GM23338 (cell line): Measurements from ENCODE around the gene KRTAP7-1. TPM values are rescaled to one million over a fixed set of nuclear protein-coding genes. Genes with fewer than 3 reads are reported as not detected.

Experiments
- ATAC-seq: fragments of 200-7000 bp; cut with Tn5 transposase; 3 replicates; pipeline ENCODE4 v1.9.1; 2020
- DNase-seq: peaks from one replicate; pipeline ENCODE4 v3.0.0-alpha.2; 2015; ENCODE audit warnings: low spot score
- H2AFZ ChIP-seq: fragments of 200-600 bp; sonication (generic); 2 replicates; pipeline ENCODE4 v1.8.0; 2016; ENCODE audit warnings: antibody characterized with exemption, mild to moderate bottlenecking, moderate library complexity
- H3F3A ChIP-seq: fragments of 200-600 bp; sonication (generic); replicated peaks from 2 replicates; pipeline ENCODE4 v1.8.0; 2017; ENCODE audit warnings: antibody characterized with exemption, mixed run types, low read depth
- H3K27ac ChIP-seq: fragments of 200-600 bp; sonication (generic); 2 replicates; pipeline ENCODE4 v1.6.1; 2016; ENCODE audit warnings: low read depth
- H3K27me3 ChIP-seq: fragments of 200-600 bp; sonication (generic); 2 replicates; pipeline ENCODE4 v1.8.0; 2016; ENCODE audit warnings: mild to moderate bottlenecking, mixed run types, moderate library complexity; ENCODE audit not compliant: insufficient read depth
- H3K36me3 ChIP-seq: fragments of 200-600 bp; sonication (generic); 2 replicates; pipeline ENCODE4 v1.8.0; 2016; ENCODE audit warnings: mild to moderate bottlenecking; ENCODE audit not compliant: insufficient read depth
- H3K4me1 ChIP-seq: fragments of 200-600 bp; sonication (generic); 2 replicates; pipeline ENCODE4 v1.8.0; 2016; ENCODE audit warnings: mild to moderate bottlenecking, moderate library complexity; ENCODE audit not compliant: insufficient read depth
- H3K4me2 ChIP-seq: fragments of 200-600 bp; sonication (generic); 2 replicates; pipeline ENCODE4 v1.7.1; 2017; ENCODE audit warnings: mixed run types
- H3K4me3 ChIP-seq: fragments of 200-600 bp; sonication (generic); 2 replicates; pipeline ENCODE4 v1.6.1; 2016; ENCODE audit warnings: mixed run types
- H3K79me2 ChIP-seq: fragments of 200-600 bp; sonication (generic); replicated peaks from 2 replicates; pipeline ENCODE4 v1.8.0; 2017; ENCODE audit warnings: mild to moderate bottlenecking; ENCODE audit not compliant: insufficient read depth
- H3K9me2 ChIP-seq: fragments of 200-600 bp; sonication (generic); 2 replicates; pipeline ENCODE4 v1.8.0; 2017; ENCODE audit not compliant: insufficient read depth
- H4K20me1 ChIP-seq: fragments of 200-600 bp; sonication (generic); replicated peaks from 2 replicates; pipeline ENCODE4 v1.8.0; 2017; ENCODE audit warnings: mild to moderate bottlenecking; ENCODE audit not compliant: insufficient read depth
- H3K27ac Mint-ChIP-seq: 2 replicates; pipeline ENCODE4 v1.8.0; 2020; ENCODE audit warnings: inconsistent platforms, mild to moderate bottlenecking, moderate library complexity, mixed read lengths
- H3K27me3 Mint-ChIP-seq: 3 replicates; pipeline ENCODE4 v1.8.0; 2022; ENCODE audit warnings: low read depth, mild to moderate bottlenecking, moderate library complexity, mixed read lengths, inconsistent platforms; ENCODE audit not compliant: insufficient read depth, poor library complexity
- H3K36me3 Mint-ChIP-seq: 3 replicates; pipeline ENCODE4 v1.8.0; 2021; ENCODE audit warnings: low read depth, mild to moderate bottlenecking, inconsistent platforms, moderate library complexity, mixed read lengths
- H3K4me1 Mint-ChIP-seq: 3 replicates; pipeline ENCODE4 v1.8.0; 2020; ENCODE audit warnings: mild to moderate bottlenecking, inconsistent platforms, mixed read lengths
- H3K4me3 Mint-ChIP-seq: 3 replicates; pipeline ENCODE4 v1.8.0; 2021; ENCODE audit warnings: moderate library complexity, mild to moderate bottlenecking, inconsistent platforms, mixed read lengths
- H3K9me3 Mint-ChIP-seq: 3 replicates; pipeline ENCODE4 v1.8.0; 2020; ENCODE audit warnings: moderate library complexity, mild to moderate bottlenecking, inconsistent platforms, mixed read lengths
- EZH2 ChIP-seq: fragments of 200-600 bp; sonication (generic); IDR thresholded peaks from one replicate; pipeline ENCODE4 v1.8.0; 2017; ENCODE audit warnings: antibody characterized with exemption, mild to moderate bottlenecking, low read depth; ENCODE audit not compliant: unreplicated experiment
- JUNB ChIP-seq: IDR thresholded peaks from one replicate; pipeline ENCODE4 v1.6.1; 2016; ENCODE audit warnings: antibody characterized with exemption; ENCODE audit not compliant: unreplicated experiment
- POLR2AphosphoS5 ChIP-seq: IDR thresholded peaks from 2 replicates; pipeline ENCODE4 v1.6.1; 2016; ENCODE audit warnings: antibody characterized with exemption, low read depth
- ZNF114 ChIP-seq: fragments of 250-450 bp; sonication (Bioruptor Pico); IDR thresholded peaks from 2 replicates; pipeline ENCODE4 v1.5.0; 2020; ENCODE audit warnings: mild to moderate bottlenecking, moderate library complexity
- ZNF331 ChIP-seq: fragments of 250-450 bp; sonication (Bioruptor Pico); IDR thresholded peaks from 2 replicates; pipeline ENCODE4 v1.5.0; 2020; ENCODE audit warnings: low read depth, mild to moderate bottlenecking, moderate library complexity
- polyA plus RNA-seq: library from polyadenylated mRNA; unstranded; fragments of >200 nt; fragmentation: Nextera tagmentation; extraction: Ambion mirVana; gene quantifications from 2 replicates; pipeline ENCODE4 v1.2.1, GENCODE V29; 2016
- total RNA-seq: library from RNA; depleted of rRNA; stranded (reverse); fragments of >200 nt; shearing (Covaris generic); gene quantifications from 2 replicates; pipeline ENCODE4 v1.2.3, GENCODE V29; 2014
- TF ChIP-seq, protein P1 (sequence below): IDR thresholded peaks from one replicate; pipeline ENCODE4 v1.6.1; 2018; ENCODE audit warnings: antibody characterized with exemption; ENCODE audit not compliant: unreplicated experiment
- TF ChIP-seq, protein P2 (sequence below): fragments of 250-450 bp; sonication (Bioruptor Pico); IDR thresholded peaks from 2 replicates; pipeline ENCODE4 v1.5.0; 2020; ENCODE audit warnings: mild to moderate bottlenecking, moderate library complexity
- TF ChIP-seq, protein P3 (sequence below), 2 experiments: fragments of 200-600 bp in 1 of 2; sonication (generic) in 1 of 2; conservative IDR thresholded peaks; 2 replicates each; pipeline versions ENCODE4 v1.5.1 to v1.6.1; 2016 to 2017; ENCODE audit warnings: antibody characterized with exemption in 2 of 2, low read depth in 2 of 2, mild to moderate bottlenecking in 2 of 2, moderate library complexity in 1 of 2

KRTAP7-1 gene
- total and polyA plus RNA-seq, 2 experiments from 2014 or later = not detected

DNA sequence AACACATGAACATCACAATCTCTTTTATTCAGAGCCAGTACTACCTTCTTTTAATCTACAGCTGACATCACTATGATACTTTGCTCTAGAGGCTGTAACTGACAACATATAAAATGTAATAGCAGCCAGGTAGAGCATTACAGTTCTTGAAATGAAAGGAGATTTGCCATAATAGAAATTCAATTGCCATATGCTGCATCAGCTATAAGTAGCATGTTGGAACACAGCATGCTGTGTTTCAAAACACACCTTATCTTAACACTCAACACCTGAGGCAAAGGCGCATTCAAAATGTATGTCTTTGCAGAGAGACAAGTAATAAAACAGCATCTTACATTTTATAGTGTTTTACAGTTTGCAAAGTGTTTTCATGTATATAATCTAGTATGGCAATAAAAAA lies 50.3 kb downstream of the KRTAP7-1 start:
- Histone ChIP-seq H3K9me2 (no peaks in the 10 kb centered on the region), H3F3A (no peaks in the 10 kb centered on the region), H3K27me3 (no peaks in the 10 kb centered on the region), H3K4me2 (no peak overlapping the region), H4K20me1 (no peaks in the 10 kb centered on the region), H3K36me3 (no peaks in the 10 kb centered on the region), H3K79me2 (no peaks in the 10 kb centered on the region), H3K27ac (no peak overlapping the region), H3K4me3 (no peak overlapping the region), H3K4me1 (no peaks in the 10 kb centered on the region), H2AFZ (peak overlapping the region; percentile 17; the same call in 1 of the 2 replicates)
- ATAC-seq (no peak), DNase-seq (no peak)
- Mint-ChIP-seq H3K9me3 (no peaks in the 10 kb centered on the region), H3K4me1 (no peaks in the 10 kb centered on the region), H3K4me3 (no peak overlapping the region), H3K27me3 (no peaks in the 10 kb centered on the region), H3K36me3 (no peaks in the 10 kb centered on the region), H3K27ac (no peak overlapping the region)
- TF ChIP-seq JUNB (no peak), ZNF114 (CRISPR knock-in tag) (no peak), ZNF331 (no peak), POLR2AphosphoS5 (no peak), EZH2 (no peak)
- TF ChIP-seq, protein P1, sequence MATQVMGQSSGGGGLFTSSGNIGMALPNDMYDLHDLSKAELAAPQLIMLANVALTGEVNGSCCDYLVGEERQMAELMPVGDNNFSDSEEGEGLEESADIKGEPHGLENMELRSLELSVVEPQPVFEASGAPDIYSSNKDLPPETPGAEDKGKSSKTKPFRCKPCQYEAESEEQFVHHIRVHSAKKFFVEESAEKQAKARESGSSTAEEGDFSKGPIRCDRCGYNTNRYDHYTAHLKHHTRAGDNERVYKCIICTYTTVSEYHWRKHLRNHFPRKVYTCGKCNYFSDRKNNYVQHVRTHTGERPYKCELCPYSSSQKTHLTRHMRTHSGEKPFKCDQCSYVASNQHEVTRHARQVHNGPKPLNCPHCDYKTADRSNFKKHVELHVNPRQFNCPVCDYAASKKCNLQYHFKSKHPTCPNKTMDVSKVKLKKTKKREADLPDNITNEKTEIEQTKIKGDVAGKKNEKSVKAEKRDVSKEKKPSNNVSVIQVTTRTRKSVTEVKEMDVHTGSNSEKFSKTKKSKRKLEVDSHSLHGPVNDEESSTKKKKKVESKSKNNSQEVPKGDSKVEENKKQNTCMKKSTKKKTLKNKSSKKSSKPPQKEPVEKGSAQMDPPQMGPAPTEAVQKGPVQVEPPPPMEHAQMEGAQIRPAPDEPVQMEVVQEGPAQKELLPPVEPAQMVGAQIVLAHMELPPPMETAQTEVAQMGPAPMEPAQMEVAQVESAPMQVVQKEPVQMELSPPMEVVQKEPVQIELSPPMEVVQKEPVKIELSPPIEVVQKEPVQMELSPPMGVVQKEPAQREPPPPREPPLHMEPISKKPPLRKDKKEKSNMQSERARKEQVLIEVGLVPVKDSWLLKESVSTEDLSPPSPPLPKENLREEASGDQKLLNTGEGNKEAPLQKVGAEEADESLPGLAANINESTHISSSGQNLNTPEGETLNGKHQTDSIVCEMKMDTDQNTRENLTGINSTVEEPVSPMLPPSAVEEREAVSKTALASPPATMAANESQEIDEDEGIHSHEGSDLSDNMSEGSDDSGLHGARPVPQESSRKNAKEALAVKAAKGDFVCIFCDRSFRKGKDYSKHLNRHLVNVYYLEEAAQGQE = no peak
- TF ChIP-seq, protein P2, sequence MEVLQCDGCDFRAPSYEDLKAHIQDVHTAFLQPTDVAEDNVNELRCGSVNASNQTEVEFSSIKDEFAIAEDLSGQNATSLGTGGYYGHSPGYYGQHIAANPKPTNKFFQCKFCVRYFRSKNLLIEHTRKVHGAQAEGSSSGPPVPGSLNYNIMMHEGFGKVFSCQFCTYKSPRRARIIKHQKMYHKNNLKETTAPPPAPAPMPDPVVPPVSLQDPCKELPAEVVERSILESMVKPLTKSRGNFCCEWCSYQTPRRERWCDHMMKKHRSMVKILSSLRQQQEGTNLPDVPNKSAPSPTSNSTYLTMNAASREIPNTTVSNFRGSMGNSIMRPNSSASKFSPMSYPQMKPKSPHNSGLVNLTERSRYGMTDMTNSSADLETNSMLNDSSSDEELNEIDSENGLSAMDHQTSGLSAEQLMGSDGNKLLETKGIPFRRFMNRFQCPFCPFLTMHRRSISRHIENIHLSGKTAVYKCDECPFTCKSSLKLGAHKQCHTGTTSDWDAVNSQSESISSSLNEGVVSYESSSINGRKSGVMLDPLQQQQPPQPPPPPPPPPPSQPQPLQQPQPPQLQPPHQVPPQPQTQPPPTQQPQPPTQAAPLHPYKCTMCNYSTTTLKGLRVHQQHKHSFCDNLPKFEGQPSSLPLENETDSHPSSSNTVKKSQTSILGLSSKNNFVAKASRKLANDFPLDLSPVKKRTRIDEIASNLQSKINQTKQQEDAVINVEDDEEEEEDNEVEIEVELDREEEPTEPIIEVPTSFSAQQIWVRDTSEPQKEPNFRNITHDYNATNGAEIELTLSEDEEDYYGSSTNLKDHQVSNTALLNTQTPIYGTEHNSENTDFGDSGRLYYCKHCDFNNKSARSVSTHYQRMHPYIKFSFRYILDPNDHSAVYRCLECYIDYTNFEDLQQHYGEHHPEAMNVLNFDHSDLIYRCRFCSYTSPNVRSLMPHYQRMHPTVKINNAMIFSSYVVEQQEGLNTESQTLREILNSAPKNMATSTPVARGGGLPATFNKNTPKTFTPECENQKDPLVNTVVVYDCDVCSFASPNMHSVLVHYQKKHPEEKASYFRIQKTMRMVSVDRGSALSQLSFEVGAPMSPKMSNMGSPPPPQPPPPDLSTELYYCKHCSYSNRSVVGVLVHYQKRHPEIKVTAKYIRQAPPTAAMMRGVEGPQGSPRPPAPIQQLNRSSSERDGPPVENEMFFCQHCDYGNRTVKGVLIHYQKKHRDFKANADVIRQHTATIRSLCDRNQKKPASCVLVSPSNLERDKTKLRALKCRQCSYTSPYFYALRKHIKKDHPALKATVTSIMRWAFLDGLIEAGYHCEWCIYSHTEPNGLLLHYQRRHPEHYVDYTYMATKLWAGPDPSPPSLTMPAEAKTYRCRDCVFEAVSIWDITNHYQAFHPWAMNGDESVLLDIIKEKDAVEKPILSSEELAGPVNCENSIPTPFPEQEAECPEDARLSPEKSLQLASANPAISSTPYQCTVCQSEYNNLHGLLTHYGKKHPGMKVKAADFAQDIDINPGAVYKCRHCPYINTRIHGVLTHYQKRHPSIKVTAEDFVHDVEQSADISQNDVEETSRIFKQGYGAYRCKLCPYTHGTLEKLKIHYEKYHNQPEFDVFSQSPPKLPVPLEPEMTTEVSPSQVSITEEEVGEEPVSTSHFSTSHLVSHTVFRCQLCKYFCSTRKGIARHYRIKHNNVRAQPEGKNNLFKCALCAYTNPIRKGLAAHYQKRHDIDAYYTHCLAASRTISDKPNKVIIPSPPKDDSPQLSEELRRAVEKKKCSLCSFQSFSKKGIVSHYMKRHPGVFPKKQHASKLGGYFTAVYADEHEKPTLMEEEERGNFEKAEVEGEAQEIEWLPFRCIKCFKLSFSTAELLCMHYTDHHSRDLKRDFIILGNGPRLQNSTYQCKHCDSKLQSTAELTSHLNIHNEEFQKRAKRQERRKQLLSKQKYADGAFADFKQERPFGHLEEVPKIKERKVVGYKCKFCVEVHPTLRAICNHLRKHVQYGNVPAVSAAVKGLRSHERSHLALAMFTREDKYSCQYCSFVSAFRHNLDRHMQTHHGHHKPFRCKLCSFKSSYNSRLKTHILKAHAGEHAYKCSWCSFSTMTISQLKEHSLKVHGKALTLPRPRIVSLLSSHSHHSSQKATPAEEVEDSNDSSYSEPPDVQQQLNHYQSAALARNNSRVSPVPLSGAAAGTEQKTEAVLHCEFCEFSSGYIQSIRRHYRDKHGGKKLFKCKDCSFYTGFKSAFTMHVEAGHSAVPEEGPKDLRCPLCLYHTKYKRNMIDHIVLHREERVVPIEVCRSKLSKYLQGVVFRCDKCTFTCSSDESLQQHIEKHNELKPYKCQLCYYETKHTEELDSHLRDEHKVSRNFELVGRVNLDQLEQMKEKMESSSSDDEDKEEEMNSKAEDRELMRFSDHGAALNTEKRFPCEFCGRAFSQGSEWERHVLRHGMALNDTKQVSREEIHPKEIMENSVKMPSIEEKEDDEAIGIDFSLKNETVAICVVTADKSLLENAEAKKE = no peak
- TF ChIP-seq, protein P3, sequence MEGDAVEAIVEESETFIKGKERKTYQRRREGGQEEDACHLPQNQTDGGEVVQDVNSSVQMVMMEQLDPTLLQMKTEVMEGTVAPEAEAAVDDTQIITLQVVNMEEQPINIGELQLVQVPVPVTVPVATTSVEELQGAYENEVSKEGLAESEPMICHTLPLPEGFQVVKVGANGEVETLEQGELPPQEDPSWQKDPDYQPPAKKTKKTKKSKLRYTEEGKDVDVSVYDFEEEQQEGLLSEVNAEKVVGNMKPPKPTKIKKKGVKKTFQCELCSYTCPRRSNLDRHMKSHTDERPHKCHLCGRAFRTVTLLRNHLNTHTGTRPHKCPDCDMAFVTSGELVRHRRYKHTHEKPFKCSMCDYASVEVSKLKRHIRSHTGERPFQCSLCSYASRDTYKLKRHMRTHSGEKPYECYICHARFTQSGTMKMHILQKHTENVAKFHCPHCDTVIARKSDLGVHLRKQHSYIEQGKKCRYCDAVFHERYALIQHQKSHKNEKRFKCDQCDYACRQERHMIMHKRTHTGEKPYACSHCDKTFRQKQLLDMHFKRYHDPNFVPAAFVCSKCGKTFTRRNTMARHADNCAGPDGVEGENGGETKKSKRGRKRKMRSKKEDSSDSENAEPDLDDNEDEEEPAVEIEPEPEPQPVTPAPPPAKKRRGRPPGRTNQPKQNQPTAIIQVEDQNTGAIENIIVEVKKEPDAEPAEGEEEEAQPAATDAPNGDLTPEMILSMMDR (conservative IDR thresholded peaks at IDR 0.05; ENCODE audit: low read depth in 2 of 2) = no peak
